GM18519 (cell line): Measurements from ENCODE around the gene OLIG3.

Source experiments
- ATAC-seq: cut with Tn5 transposase; IDR thresholded peaks from one replicate; pipeline ENCODE4 v1.9.1; 2021; ENCODE audit warnings: mild to moderate bottlenecking, moderate library complexity; ENCODE audit not compliant: unreplicated experiment, low FRiP score

The OLIG3 gene

DNA sequence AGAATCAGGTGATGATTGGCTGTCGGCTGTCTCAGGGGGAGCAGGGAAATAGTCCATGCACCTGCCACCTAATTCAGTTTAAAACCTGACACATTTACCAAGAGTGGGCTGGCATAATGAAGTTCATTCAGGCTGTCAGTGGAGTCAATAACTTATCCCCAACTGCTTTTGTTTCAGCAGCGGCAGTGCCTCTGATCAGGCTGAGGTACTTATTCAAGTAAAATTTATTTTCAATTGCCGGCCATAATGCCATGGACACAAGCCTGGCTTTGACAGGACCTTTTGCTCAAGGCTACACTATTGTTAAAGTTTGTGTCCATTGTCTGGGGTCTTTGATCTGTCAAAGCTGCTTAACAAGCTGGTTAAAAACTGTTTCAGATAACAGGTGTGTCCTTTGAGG lies 20.6 kb downstream of the OLIG3 start:
- no peak for ATAC-seq

- no peak for ATAC-seq
Measured at GRCh38 chr6:137472641-137473137, 21.5 kb downstream of the OLIG3 start.

DNA sequence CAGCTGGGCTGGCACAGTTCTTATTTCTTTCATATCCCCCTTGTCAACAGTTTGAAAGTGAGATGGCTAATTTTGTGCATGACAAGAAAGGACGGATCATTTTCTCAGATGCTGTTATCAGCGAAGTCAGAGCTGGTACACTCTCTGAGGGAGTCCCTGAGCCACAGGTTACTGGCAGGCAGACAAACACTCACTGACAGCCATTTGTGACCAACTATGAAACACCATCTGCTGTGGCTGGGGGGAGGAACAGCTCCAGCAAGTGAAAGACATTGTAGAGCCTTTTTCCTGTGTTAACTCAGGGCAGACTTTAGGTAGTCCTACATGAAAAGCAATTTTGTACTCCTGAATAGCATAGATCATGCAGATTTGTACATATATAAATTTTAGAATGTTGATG lies 22.2 kb downstream of the OLIG3 start:
- ATAC-seq = no peak

GRCh38 chr6:137471497-137471896 lies 22.7 kb downstream of the OLIG3 start:
- ATAC-seq = no peak

GRCh38 chr6:137467211-137467610 lies 27.0 kb downstream of the OLIG3 start:
- no peak for ATAC-seq

GRCh38 chr6:137465378-137466009 lies 28.7 kb downstream of the OLIG3 start:
- no peak for ATAC-seq

- ATAC-seq = no peak
Measured at GRCh38 chr6:137452333-137452894, 41.8 kb downstream of the OLIG3 start.

DNA sequence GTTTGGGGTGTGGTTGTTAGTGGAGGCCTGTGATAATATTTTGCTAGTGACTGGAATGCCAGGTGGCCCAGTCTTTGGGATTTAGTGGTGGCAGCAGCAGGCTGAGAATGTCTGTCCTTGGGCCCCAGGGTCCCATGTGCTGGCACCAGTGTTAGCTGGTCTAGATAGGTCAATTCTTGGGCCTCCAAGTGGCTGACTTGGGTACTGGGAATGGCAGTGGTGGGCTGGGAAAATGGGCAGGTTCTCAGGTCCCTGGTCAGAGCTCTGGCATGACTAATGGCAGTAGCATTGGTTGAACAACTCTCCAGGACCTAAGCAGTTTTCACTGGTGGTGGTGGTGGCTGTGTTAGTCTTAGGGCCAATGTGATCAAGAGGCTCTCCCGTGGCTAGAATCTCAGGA lies 50.3 kb downstream of the OLIG3 start:
- ATAC-seq = no peak
